Skeletal muscle tissue (tissue), 4 donors: ENCODE measurements around the gene TMEM267. TPM values are rescaled to one million over a fixed set of nuclear protein-coding genes. Genes with fewer than 3 reads are reported as not detected.
"Not testable (repeated sequence)": the region's sequence is repeated elsewhere in the genome, so short reads cannot be mapped to it uniquely, and the experiment has no call there.

Experiments used
- H3K27ac ChIP-seq: one replicate; pipeline ENCODE4 v1.7.0; 2013; ENCODE audit warnings: mild to moderate bottlenecking, low read depth, low read length, inconsistent platforms
- H3K27me3 ChIP-seq, 3 donors: one replicate each; pipeline ENCODE4 v1.7.0; 2013; ENCODE audit warnings: low read length in 3 of 3; ENCODE audit not compliant: control insufficient read depth in 3 of 3, insufficient read depth in 3 of 3
- H3K36me3 ChIP-seq, 3 donors: one replicate each; pipeline ENCODE4 v1.7.0; 2013; ENCODE audit warnings: low read length in 3 of 3; ENCODE audit not compliant: control insufficient read depth in 3 of 3, insufficient read depth in 3 of 3
- H3K4me1 ChIP-seq, 3 donors: one replicate each; pipeline ENCODE4 v1.7.0; 2013; ENCODE audit warnings: low read length in 3 of 3, mild to moderate bottlenecking in 3 of 3; ENCODE audit not compliant: control insufficient read depth in 3 of 3, insufficient read depth in 3 of 3
- H3K4me3 ChIP-seq, 3 donors: one replicate each; pipeline ENCODE4 v1.7.0; 2013; ENCODE audit warnings: low read length in 3 of 3
- H3K9ac ChIP-seq, 3 donors: one replicate each; pipeline ENCODE4 v1.7.0; 2013; ENCODE audit warnings: low read length in 3 of 3, mild to moderate bottlenecking in 3 of 3, moderate library complexity in 2 of 3, low read depth in 1 of 3
- H3K9me3 ChIP-seq, 3 donors: one replicate each; pipeline ENCODE4 v1.7.0; 2013; ENCODE audit warnings: low read length in 3 of 3; ENCODE audit not compliant: control insufficient read depth in 3 of 3
- total RNA-seq: library from RNA; depleted of rRNA; stranded (reverse); fragments of >200 nt; gene quantifications from one replicate; pipeline ENCODE4 v1.2.3, GENCODE V29; 2014
- donor health status: Osteomylitis.

Gene TMEM267
- total RNA-seq, 1 donor from 2014 or later = 3.7 TPM

- H3K9me3 ChIP-seq = no peaks in the 10 kb centered on the region
- no peaks in the 10 kb centered on the region for H3K27me3 ChIP-seq
- H3K9ac ChIP-seq = no peak within 1 kb of the TSS
- no peak within 1 kb of the TSS for H3K4me3 ChIP-seq
- no peaks in the 10 kb centered on the region for H3K36me3 ChIP-seq
- no peaks in the 10 kb centered on the region for H3K4me1 ChIP-seq
- H3K27ac ChIP-seq = no peak within 1 kb of the TSS
These were observed 71.5 kb downstream of the TMEM267 start, which contains the start of gene CCL28 for GRCh38 chr5:43412156-43412555. Gene CCL28 (minus strand): TSS chr5:43412391. CDS start chr5:43412316, 75 bp downstream.

DNA sequence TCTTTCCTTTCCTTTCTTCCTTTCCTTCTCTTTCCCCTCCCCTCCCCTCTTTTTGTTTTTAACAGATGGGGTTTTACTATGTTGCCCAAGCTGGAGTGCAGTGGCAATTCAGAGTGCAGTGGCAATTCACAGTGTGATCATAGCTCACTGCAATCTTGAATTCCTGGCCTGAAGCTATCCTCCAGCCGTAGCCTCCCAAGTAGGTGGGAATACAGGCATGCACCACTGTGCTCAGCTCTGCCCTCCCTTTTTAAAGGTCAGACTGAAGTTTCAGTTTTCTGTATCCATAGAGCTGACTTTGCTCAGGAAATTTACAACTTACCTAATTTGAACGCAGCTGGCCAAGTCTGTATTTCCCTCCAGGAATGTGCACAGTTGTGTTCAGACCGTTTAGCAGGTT is 72.2 kb downstream of the TMEM267 start:
- no peak overlapping the region for H3K9ac ChIP-seq
- H3K9me3 ChIP-seq = no peaks in the 10 kb centered on the region
- H3K27ac ChIP-seq = no peak overlapping the region
- H3K4me1 ChIP-seq = no peaks in the 10 kb centered on the region
- H3K36me3 ChIP-seq = no peaks in the 10 kb centered on the region
- H3K4me3 ChIP-seq = no peak overlapping the region
- H3K27me3 ChIP-seq = no peaks in the 10 kb centered on the region

DNA sequence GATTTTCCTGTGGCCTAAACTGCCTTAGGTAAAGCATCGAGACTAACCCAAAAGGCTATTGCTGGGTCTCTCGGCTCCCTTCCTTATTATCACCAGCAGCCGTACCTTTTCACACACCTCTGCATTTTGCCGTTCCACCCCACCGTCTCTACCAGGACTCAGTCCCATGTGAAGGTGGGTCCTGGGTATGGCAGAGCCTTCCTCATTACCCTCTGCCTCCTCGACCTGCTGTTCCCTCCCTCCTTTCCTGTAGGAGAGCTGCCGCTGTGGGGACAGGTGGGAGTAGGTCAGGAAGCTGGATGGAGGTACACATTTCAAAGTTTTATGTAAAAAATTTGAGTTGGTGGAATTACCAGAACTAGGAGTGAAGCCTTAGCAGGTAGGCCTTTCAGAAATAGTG is 73.3 kb downstream of the TMEM267 start:
- no peaks in the 10 kb centered on the region for H3K4me1 ChIP-seq
- no peak overlapping the region for H3K4me3 ChIP-seq
- no peak overlapping the region for H3K9ac ChIP-seq
- H3K36me3 ChIP-seq = no peaks in the 10 kb centered on the region
- no peaks in the 10 kb centered on the region for H3K27me3 ChIP-seq
- no peak overlapping the region for H3K27ac ChIP-seq
- no peaks in the 10 kb centered on the region for H3K9me3 ChIP-seq

DNA sequence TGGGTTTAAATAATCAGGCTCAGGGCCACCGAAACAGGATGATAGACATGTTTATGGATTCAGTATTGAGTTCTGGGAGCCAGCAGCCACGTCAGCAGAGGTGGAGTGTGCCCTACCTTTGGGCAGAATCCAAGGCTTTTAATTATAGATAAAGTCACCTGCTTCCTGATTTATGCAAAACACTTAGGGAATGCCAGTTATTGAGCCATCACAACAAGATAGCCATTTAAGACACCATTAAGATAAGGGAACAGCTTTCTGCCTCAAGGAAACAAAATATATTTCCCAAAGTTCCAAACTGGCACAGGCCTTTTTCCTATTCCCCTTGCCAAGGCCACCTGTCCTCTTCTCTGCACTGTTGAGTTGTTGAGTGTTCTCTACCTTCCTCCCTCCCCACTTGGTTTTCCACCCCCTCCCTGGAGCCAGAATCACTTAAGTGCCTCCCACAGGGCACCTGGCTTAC is 73.8 kb downstream of the TMEM267 start:
- H3K36me3 ChIP-seq = no peaks in the 10 kb centered on the region
- H3K4me3 ChIP-seq = no peak overlapping the region
- H3K27me3 ChIP-seq = no peaks in the 10 kb centered on the region
- H3K27ac ChIP-seq = no peak overlapping the region
- H3K4me1 ChIP-seq = no peaks in the 10 kb centered on the region
- no peak overlapping the region for H3K9ac ChIP-seq
- H3K9me3 ChIP-seq = no peaks in the 10 kb centered on the region

DNA sequence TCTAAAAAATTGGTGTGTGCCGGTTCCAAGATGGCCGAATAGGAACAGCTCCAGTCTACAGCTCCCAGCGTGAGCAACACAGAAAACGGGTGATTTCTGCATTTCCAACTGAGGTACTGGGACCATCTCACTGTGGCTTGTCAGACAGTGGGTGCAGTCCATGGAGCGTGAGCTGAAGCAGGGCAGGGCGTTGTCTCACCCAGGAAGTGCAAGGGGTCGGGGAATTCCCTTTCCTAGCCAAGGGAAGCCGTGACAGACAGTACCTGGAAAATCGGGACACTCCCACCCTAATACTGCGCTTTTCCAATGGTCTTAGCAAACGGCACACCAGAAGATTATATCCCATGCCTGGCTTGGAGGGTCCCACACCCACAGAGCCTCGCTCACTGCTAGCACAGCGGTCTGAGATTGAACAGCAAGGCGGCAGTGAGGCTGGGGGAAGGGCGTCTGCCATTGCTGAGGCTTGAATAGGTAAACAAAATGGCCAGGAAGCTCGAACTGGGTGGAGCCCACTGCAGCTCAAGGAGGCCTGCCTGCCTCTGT is 81.1 kb downstream of the TMEM267 start:
- H3K27me3 ChIP-seq, H3K4me3 ChIP-seq, H3K36me3 ChIP-seq, H3K4me1 ChIP-seq, H3K27ac ChIP-seq, H3K9ac ChIP-seq, H3K9me3 ChIP-seq: not testable (repeated sequence)

GRCh38 chr5:43401827-43402226 is 81.8 kb downstream of the TMEM267 start:
- no peak overlapping the region for H3K27ac ChIP-seq
- peaks cover 2 to 3% (median 2%) of the 10 kb centered on the region in 3 donors for H3K4me1 ChIP-seq
- no peak overlapping the region for H3K9ac ChIP-seq
- no peaks in the 10 kb centered on the region for H3K9me3 ChIP-seq
- H3K36me3 ChIP-seq = no peaks in the 10 kb centered on the region
- peaks cover 4 to 7% (median 4%) of the 10 kb centered on the region in 3 donors for H3K27me3 ChIP-seq
- no peak overlapping the region for H3K4me3 ChIP-seq

GRCh38 chr5:43400082-43400481 is 83.6 kb downstream of the TMEM267 start:
- H3K9me3 ChIP-seq = no peaks in the 10 kb centered on the region
- H3K27ac ChIP-seq = no peak overlapping the region
- no peak overlapping the region for H3K4me3 ChIP-seq
- peaks cover 4 to 10% (median 6%) of the 10 kb centered on the region in 3 donors for H3K27me3 ChIP-seq
- no peaks in the 10 kb centered on the region for H3K36me3 ChIP-seq
- no peak overlapping the region for H3K9ac ChIP-seq
- peaks cover 4 to 6% (median 5%) of the 10 kb centered on the region in 3 donors for H3K4me1 ChIP-seq

DNA sequence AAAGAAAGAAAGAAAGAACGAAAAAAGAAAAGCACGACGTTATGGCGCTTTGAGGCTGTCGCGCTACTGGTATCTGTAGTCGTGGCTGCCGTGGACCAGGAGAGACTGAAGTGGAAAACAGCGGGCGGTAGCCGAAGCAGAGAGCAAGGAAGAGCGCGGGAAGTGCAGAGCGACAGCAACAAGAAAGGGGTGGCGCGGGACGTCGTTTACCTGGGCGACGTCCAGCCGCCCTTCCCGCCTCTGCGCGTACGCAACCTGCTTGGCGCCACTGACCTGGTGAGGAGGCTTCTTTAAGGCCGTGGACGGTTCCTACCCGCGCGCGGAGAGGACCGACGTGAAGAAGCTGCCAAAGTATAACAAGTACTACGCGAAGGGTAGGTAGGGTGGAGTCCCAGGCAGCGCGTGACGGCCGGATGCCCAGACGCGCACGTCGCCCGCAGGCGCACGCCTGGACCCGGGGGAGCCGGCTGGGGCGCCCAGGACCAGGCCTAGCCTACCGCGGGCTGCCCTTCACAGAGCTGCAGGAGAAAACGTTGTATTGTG is 86.8 kb downstream of the TMEM267 start:
- peak overlapping the region in 1 of 3 donors; percentile 33 for H3K9ac ChIP-seq
- peaks cover 4 to 8% (median 6%) of the 10 kb centered on the region in 3 donors for H3K27me3 ChIP-seq
- peak overlapping the region; percentile 66 to 77 (median 71) for H3K4me3 ChIP-seq

More for the DNA sequence above, 86.8 kb downstream of the TMEM267 start:
- no peaks in the 10 kb centered on the region for H3K36me3 ChIP-seq
- peaks cover 4 to 6% (median 5%) of the 10 kb centered on the region in 3 donors for H3K4me1 ChIP-seq
- H3K27ac ChIP-seq = no peak overlapping the region
- H3K9me3 ChIP-seq = no peaks in the 10 kb centered on the region

Other genes with a start within 250 kb of the TMEM267 start
- 50.6 TPM for gene HMGCS1, start 170.5 kb downstream of the TMEM267 start, total RNA-seq
- gene CCL28, start 71.5 kb downstream of the TMEM267 start, total RNA-seq = 0.52 TPM
- gene C5orf34, start 31.3 kb upstream of the TMEM267 start, total RNA-seq = 3.7 TPM
- gene PAIP1, start 73.2 kb upstream of the TMEM267 start, total RNA-seq = 62.6 TPM
- gene NNT, start 119.3 kb upstream of the TMEM267 start, total RNA-seq = 116 TPM